Measurements from ENCODE around the gene GNG12.

GNG12 gene

GRCh38 chr1:67801903-67802302 lies 31.4 kb downstream of the GNG12 start:
- Histone ChIP-seq H3K9me3 (ENCODE audit: low read length) (no peaks in the 10 kb centered on the region), H2AFZ (ENCODE audit: low read depth, low read length) (no peak overlapping the region), H3K27me3 (ENCODE audit: insufficient read depth, low read length) (no peaks in the 10 kb centered on the region), H3K4me3 (ENCODE audit: low read length) (no peak overlapping the region), H3K36me3 (ENCODE audit: insufficient read depth, low read length) (no peaks in the 10 kb centered on the region), H3K4me1 (ENCODE audit: insufficient read depth, low read length) (peaks cover 8% of the 10 kb centered on the region)

- H3K4me1 ChIP-seq (ENCODE audit: insufficient read depth, low read length), result peaks cover 34% of the 10 kb centered on the region
- H3K4me3 ChIP-seq (ENCODE audit: low read length), result no peak overlapping the region
- H3K36me3 ChIP-seq (ENCODE audit: insufficient read depth, low read length), result no peaks in the 10 kb centered on the region
- no peaks in the 10 kb centered on the region for H3K27me3 ChIP-seq (ENCODE audit: insufficient read depth, low read length)
- H3K9me3 ChIP-seq (ENCODE audit: low read length), result no peaks in the 10 kb centered on the region
- H2AFZ ChIP-seq (ENCODE audit: low read depth, low read length), result no peak overlapping the region
Measured at GRCh38 chr1:67795179-67795912, 37.9 kb downstream of the GNG12 start.

- Histone ChIP-seq H3K9me3 (ENCODE audit: low read length) (no peaks in the 10 kb centered on the region), H2AFZ (ENCODE audit: low read depth, low read length) (no peak overlapping the region), H3K4me3 (ENCODE audit: low read length) (no peak overlapping the region), H3K36me3 (ENCODE audit: insufficient read depth, low read length) (no peaks in the 10 kb centered on the region), H3K27me3 (ENCODE audit: insufficient read depth, low read length) (no peaks in the 10 kb centered on the region), H3K4me1 (ENCODE audit: insufficient read depth, low read length) (peaks cover 34% of the 10 kb centered on the region)
Measured at GRCh38 chr1:67793562-67793961, 39.7 kb downstream of the GNG12 start.

GRCh38 chr1:67792741-67793458 lies 40.4 kb downstream of the GNG12 start:
- H2AFZ ChIP-seq (ENCODE audit: low read depth, low read length), result no peak overlapping the region
- H3K36me3 ChIP-seq (ENCODE audit: insufficient read depth, low read length), result no peaks in the 10 kb centered on the region
- H3K27me3 ChIP-seq (ENCODE audit: insufficient read depth, low read length), result no peaks in the 10 kb centered on the region
- H3K4me1 ChIP-seq (ENCODE audit: insufficient read depth, low read length), result peaks cover 34% of the 10 kb centered on the region
- no peak overlapping the region for H3K4me3 ChIP-seq (ENCODE audit: low read length)
- no peaks in the 10 kb centered on the region for H3K9me3 ChIP-seq (ENCODE audit: low read length)

- Histone ChIP-seq H2AFZ (ENCODE audit: low read depth, low read length) (no peak overlapping the region), H3K4me3 (ENCODE audit: low read length) (no peak overlapping the region), H3K27me3 (ENCODE audit: insufficient read depth, low read length) (no peaks in the 10 kb centered on the region), H3K36me3 (ENCODE audit: insufficient read depth, low read length) (no peaks in the 10 kb centered on the region), H3K9me3 (ENCODE audit: low read length) (no peaks in the 10 kb centered on the region), H3K4me1 (ENCODE audit: insufficient read depth, low read length) (peaks cover 34% of the 10 kb centered on the region)
Measured at GRCh38 chr1:67792103-67792502, 41.2 kb downstream of the GNG12 start.

- Histone ChIP-seq H3K4me3 (ENCODE audit: low read length) (no peak overlapping the region), H2AFZ (ENCODE audit: low read depth, low read length) (no peak overlapping the region), H3K4me1 (ENCODE audit: insufficient read depth, low read length) (peaks cover 34% of the 10 kb centered on the region), H3K36me3 (ENCODE audit: insufficient read depth, low read length) (no peaks in the 10 kb centered on the region), H3K9me3 (ENCODE audit: low read length) (no peaks in the 10 kb centered on the region), H3K27me3 (ENCODE audit: insufficient read depth, low read length) (no peaks in the 10 kb centered on the region)
Measured at GRCh38 chr1:67791686-67792085, 41.6 kb downstream of the GNG12 start.

- H3K4me3 ChIP-seq (ENCODE audit: low read length), result no peak overlapping the region
- H3K4me1 ChIP-seq (ENCODE audit: insufficient read depth, low read length), result peaks cover 34% of the 10 kb centered on the region
- no peaks in the 10 kb centered on the region for H3K9me3 ChIP-seq (ENCODE audit: low read length)
- H3K36me3 ChIP-seq (ENCODE audit: insufficient read depth, low read length), result no peaks in the 10 kb centered on the region
- H3K27me3 ChIP-seq (ENCODE audit: insufficient read depth, low read length), result no peaks in the 10 kb centered on the region
- H2AFZ ChIP-seq (ENCODE audit: low read depth, low read length), result no peak overlapping the region
Measured at GRCh38 chr1:67791261-67791660, 42.0 kb downstream of the GNG12 start.

- Histone ChIP-seq H3K36me3 (ENCODE audit: insufficient read depth, low read length) (no peaks in the 10 kb centered on the region), H2AFZ (ENCODE audit: low read depth, low read length) (no peak overlapping the region), H3K4me1 (ENCODE audit: insufficient read depth, low read length) (peaks cover 34% of the 10 kb centered on the region), H3K4me3 (ENCODE audit: low read length) (no peak overlapping the region), H3K27me3 (ENCODE audit: insufficient read depth, low read length) (no peaks in the 10 kb centered on the region), H3K9me3 (ENCODE audit: low read length) (no peaks in the 10 kb centered on the region)
Measured at GRCh38 chr1:67790201-67790692, 43.0 kb downstream of the GNG12 start.

GRCh38 chr1:67789551-67789950 lies 43.7 kb downstream of the GNG12 start:
- Histone ChIP-seq H3K27me3 (ENCODE audit: insufficient read depth, low read length) (no peaks in the 10 kb centered on the region), H3K4me1 (ENCODE audit: insufficient read depth, low read length) (peaks cover 34% of the 10 kb centered on the region), H3K36me3 (ENCODE audit: insufficient read depth, low read length) (no peaks in the 10 kb centered on the region), H2AFZ (ENCODE audit: low read depth, low read length) (no peak overlapping the region), H3K9me3 (ENCODE audit: low read length) (no peaks in the 10 kb centered on the region), H3K4me3 (ENCODE audit: low read length) (no peak overlapping the region)

GRCh38 chr1:67788904-67789303 lies 44.4 kb downstream of the GNG12 start:
- no peaks in the 10 kb centered on the region for H3K27me3 ChIP-seq (ENCODE audit: insufficient read depth, low read length)
- no peak overlapping the region for H2AFZ ChIP-seq (ENCODE audit: low read depth, low read length)
- no peak overlapping the region for H3K4me3 ChIP-seq (ENCODE audit: low read length)
- peaks cover 29% of the 10 kb centered on the region for H3K4me1 ChIP-seq (ENCODE audit: insufficient read depth, low read length)
- no peaks in the 10 kb centered on the region for H3K36me3 ChIP-seq (ENCODE audit: insufficient read depth, low read length)
- no peaks in the 10 kb centered on the region for H3K9me3 ChIP-seq (ENCODE audit: low read length)

- Histone ChIP-seq H3K4me1 (ENCODE audit: insufficient read depth, low read length) (peaks cover 23% of the 10 kb centered on the region), H3K4me3 (ENCODE audit: low read length) (no peak overlapping the region), H3K9me3 (ENCODE audit: low read length) (no peaks in the 10 kb centered on the region), H2AFZ (ENCODE audit: low read depth, low read length) (no peak overlapping the region), H3K36me3 (ENCODE audit: insufficient read depth, low read length) (no peaks in the 10 kb centered on the region), H3K27me3 (ENCODE audit: insufficient read depth, low read length) (no peaks in the 10 kb centered on the region)
Measured at GRCh38 chr1:67788238-67788790, 45.0 kb downstream of the GNG12 start.

- H3K36me3 ChIP-seq (ENCODE audit: insufficient read depth, low read length), result no peaks in the 10 kb centered on the region
- H3K4me1 ChIP-seq (ENCODE audit: insufficient read depth, low read length), result peaks cover 17% of the 10 kb centered on the region
- no peak overlapping the region for H3K4me3 ChIP-seq (ENCODE audit: low read length)
- no peak overlapping the region for H2AFZ ChIP-seq (ENCODE audit: low read depth, low read length)
- no peaks in the 10 kb centered on the region for H3K27me3 ChIP-seq (ENCODE audit: insufficient read depth, low read length)
- H3K9me3 ChIP-seq (ENCODE audit: low read length), result no peaks in the 10 kb centered on the region
Measured at GRCh38 chr1:67787746-67788145, 45.5 kb downstream of the GNG12 start.
